GM23338 (cell line): ENCODE data around the gene PTPRR. TPM values are rescaled to one million over a fixed set of nuclear protein-coding genes. Genes with fewer than 3 reads are reported as not detected.
A peak's percentile ranks its signal among the peaks of the same experiment; 100 is the strongest.

Experiments used
- ATAC-seq: fragments of 200-7000 bp; cut with Tn5 transposase; 3 replicates; pipeline ENCODE4 v1.9.1; 2020
- DNase-seq: peaks from one replicate; pipeline ENCODE4 v3.0.0-alpha.2; 2015; ENCODE audit warnings: low spot score
- H2AFZ ChIP-seq: fragments of 200-600 bp; sonication (generic); 2 replicates; pipeline ENCODE4 v1.8.0; 2016; ENCODE audit warnings: antibody characterized with exemption, mild to moderate bottlenecking, moderate library complexity
- H3F3A ChIP-seq: fragments of 200-600 bp; sonication (generic); replicated peaks from 2 replicates; pipeline ENCODE4 v1.8.0; 2017; ENCODE audit warnings: antibody characterized with exemption, mixed run types, low read depth
- H3K27ac ChIP-seq: fragments of 200-600 bp; sonication (generic); 2 replicates; pipeline ENCODE4 v1.6.1; 2016; ENCODE audit warnings: low read depth
- H3K27me3 ChIP-seq: fragments of 200-600 bp; sonication (generic); 2 replicates; pipeline ENCODE4 v1.8.0; 2016; ENCODE audit warnings: mild to moderate bottlenecking, mixed run types, moderate library complexity; ENCODE audit not compliant: insufficient read depth
- H3K36me3 ChIP-seq: fragments of 200-600 bp; sonication (generic); 2 replicates; pipeline ENCODE4 v1.8.0; 2016; ENCODE audit warnings: mild to moderate bottlenecking; ENCODE audit not compliant: insufficient read depth
- H3K4me1 ChIP-seq: fragments of 200-600 bp; sonication (generic); 2 replicates; pipeline ENCODE4 v1.8.0; 2016; ENCODE audit warnings: mild to moderate bottlenecking, moderate library complexity; ENCODE audit not compliant: insufficient read depth
- H3K4me2 ChIP-seq: fragments of 200-600 bp; sonication (generic); 2 replicates; pipeline ENCODE4 v1.7.1; 2017; ENCODE audit warnings: mixed run types
- H3K4me3 ChIP-seq: fragments of 200-600 bp; sonication (generic); 2 replicates; pipeline ENCODE4 v1.6.1; 2016; ENCODE audit warnings: mixed run types
- H3K79me2 ChIP-seq: fragments of 200-600 bp; sonication (generic); replicated peaks from 2 replicates; pipeline ENCODE4 v1.8.0; 2017; ENCODE audit warnings: mild to moderate bottlenecking; ENCODE audit not compliant: insufficient read depth
- H3K9me2 ChIP-seq: fragments of 200-600 bp; sonication (generic); 2 replicates; pipeline ENCODE4 v1.8.0; 2017; ENCODE audit not compliant: insufficient read depth
- H4K20me1 ChIP-seq: fragments of 200-600 bp; sonication (generic); replicated peaks from 2 replicates; pipeline ENCODE4 v1.8.0; 2017; ENCODE audit warnings: mild to moderate bottlenecking; ENCODE audit not compliant: insufficient read depth
- H3K27ac Mint-ChIP-seq: 2 replicates; pipeline ENCODE4 v1.8.0; 2020; ENCODE audit warnings: inconsistent platforms, mild to moderate bottlenecking, moderate library complexity, mixed read lengths
- H3K27me3 Mint-ChIP-seq: 3 replicates; pipeline ENCODE4 v1.8.0; 2022; ENCODE audit warnings: low read depth, mild to moderate bottlenecking, moderate library complexity, mixed read lengths, inconsistent platforms; ENCODE audit not compliant: insufficient read depth, poor library complexity
- H3K36me3 Mint-ChIP-seq: 3 replicates; pipeline ENCODE4 v1.8.0; 2021; ENCODE audit warnings: low read depth, mild to moderate bottlenecking, inconsistent platforms, moderate library complexity, mixed read lengths
- H3K4me1 Mint-ChIP-seq: 3 replicates; pipeline ENCODE4 v1.8.0; 2020; ENCODE audit warnings: mild to moderate bottlenecking, inconsistent platforms, mixed read lengths
- H3K4me3 Mint-ChIP-seq: 3 replicates; pipeline ENCODE4 v1.8.0; 2021; ENCODE audit warnings: moderate library complexity, mild to moderate bottlenecking, inconsistent platforms, mixed read lengths
- H3K9me3 Mint-ChIP-seq: 3 replicates; pipeline ENCODE4 v1.8.0; 2020; ENCODE audit warnings: moderate library complexity, mild to moderate bottlenecking, inconsistent platforms, mixed read lengths
- CREB1 ChIP-seq: fragments of 250-450 bp; sonication (Bioruptor Pico); IDR thresholded peaks from 2 replicates; pipeline ENCODE4 v1.5.0; 2020; ENCODE audit warnings: low read depth, mild to moderate bottlenecking, moderate library complexity
- EZH2 ChIP-seq: fragments of 200-600 bp; sonication (generic); IDR thresholded peaks from one replicate; pipeline ENCODE4 v1.8.0; 2017; ENCODE audit warnings: antibody characterized with exemption, mild to moderate bottlenecking, low read depth; ENCODE audit not compliant: unreplicated experiment
- EZH2phosphoT487 ChIP-seq: fragments of 200-600 bp; sonication (generic); IDR thresholded peaks from one replicate; pipeline ENCODE4 v1.8.1; 2018; ENCODE audit warnings: antibody characterized with exemption; ENCODE audit not compliant: unreplicated experiment
- JUNB ChIP-seq: IDR thresholded peaks from one replicate; pipeline ENCODE4 v1.6.1; 2016; ENCODE audit warnings: antibody characterized with exemption; ENCODE audit not compliant: unreplicated experiment
- NANOG ChIP-seq: IDR thresholded peaks from 2 replicates; pipeline ENCODE4 v1.6.1; 2016; ENCODE audit warnings: antibody characterized with exemption, borderline replicate concordance
- POLR2AphosphoS5 ChIP-seq: IDR thresholded peaks from 2 replicates; pipeline ENCODE4 v1.6.1; 2016; ENCODE audit warnings: antibody characterized with exemption, low read depth
- STAT1 ChIP-seq: IDR thresholded peaks from one replicate; pipeline ENCODE4 v1.6.1; 2016; ENCODE audit warnings: antibody characterized with exemption; ENCODE audit not compliant: unreplicated experiment
- ZNF114 ChIP-seq: fragments of 250-450 bp; sonication (Bioruptor Pico); IDR thresholded peaks from 2 replicates; pipeline ENCODE4 v1.5.0; 2020; ENCODE audit warnings: mild to moderate bottlenecking, moderate library complexity
- ZNF331 ChIP-seq: fragments of 250-450 bp; sonication (Bioruptor Pico); IDR thresholded peaks from 2 replicates; pipeline ENCODE4 v1.5.0; 2020; ENCODE audit warnings: low read depth, mild to moderate bottlenecking, moderate library complexity
- polyA plus RNA-seq: library from polyadenylated mRNA; unstranded; fragments of >200 nt; fragmentation: Nextera tagmentation; extraction: Ambion mirVana; gene quantifications from 2 replicates; pipeline ENCODE4 v1.2.1, GENCODE V29; 2016
- total RNA-seq: library from RNA; depleted of rRNA; stranded (reverse); fragments of >200 nt; shearing (Covaris generic); gene quantifications from 2 replicates; pipeline ENCODE4 v1.2.3, GENCODE V29; 2014
- TF ChIP-seq, protein P1 (sequence below): IDR thresholded peaks from one replicate; pipeline ENCODE4 v1.6.1; 2018; ENCODE audit warnings: antibody characterized with exemption; ENCODE audit not compliant: unreplicated experiment
- TF ChIP-seq, protein P2 (sequence below): IDR thresholded peaks from 2 replicates; pipeline ENCODE4 v1.6.1; 2016; ENCODE audit warnings: antibody characterized with exemption
- TF ChIP-seq, protein P3 (sequence below), 2 experiments: fragments of 200-600 bp in 1 of 2; sonication (generic) in 1 of 2; conservative IDR thresholded peaks; 2 replicates each; pipeline versions ENCODE4 v1.5.1 to v1.6.1; 2016 to 2017; ENCODE audit warnings: antibody characterized with exemption in 2 of 2, low read depth in 2 of 2, mild to moderate bottlenecking in 2 of 2, moderate library complexity in 1 of 2

PTPRR gene
- total and polyA plus RNA-seq, 2 experiments from 2014 or later, result 0.26 to 0.76 TPM

DNA sequence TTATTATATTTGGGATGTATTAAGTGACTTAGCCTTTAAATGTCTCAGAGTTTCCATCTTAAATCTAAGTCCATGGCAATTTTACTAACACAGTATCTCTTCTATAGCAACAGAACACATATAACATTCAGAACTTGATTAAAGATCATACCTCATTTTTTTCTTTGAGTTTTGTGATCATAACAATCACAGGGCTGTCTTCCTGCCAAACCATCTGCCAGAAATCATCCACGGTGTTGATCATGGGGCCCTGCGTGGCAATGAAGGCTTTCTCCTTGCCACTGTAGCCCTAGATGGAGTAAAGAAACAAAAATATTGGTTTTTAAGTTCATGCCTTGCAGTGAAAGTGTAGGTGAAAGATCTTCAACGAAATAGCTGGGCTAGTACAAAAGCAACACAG is 236.6 kb downstream of the PTPRR start:
- Histone ChIP-seq H3K4me3 (no peak overlapping the region), H3K4me1 (peaks cover 5% of the 10 kb centered on the region), H2AFZ (peak overlapping the region; percentile 21; the same call in 1 of the 2 replicates), H3K79me2 (no peaks in the 10 kb centered on the region), H3K4me2 (no peak overlapping the region), H3K27ac (no peak overlapping the region), H3K27me3 (no peaks in the 10 kb centered on the region), H3K9me2 (peaks cover 3% of the 10 kb centered on the region; the same call in 1 of the 2 replicates), H3F3A (no peaks in the 10 kb centered on the region), H4K20me1 (no peaks in the 10 kb centered on the region), H3K36me3 (no peaks in the 10 kb centered on the region)
- no peaks in the 10 kb centered on the region for H3K27me3 Mint-ChIP-seq
- TF ChIP-seq ZNF114 (no peak), STAT1 (no peak), EZH2 (no peak), EZH2phosphoT487 (no peak), POLR2AphosphoS5 (no peak), CREB1 (no peak), JUNB (no peak)
- TF ChIP-seq, protein P1, sequence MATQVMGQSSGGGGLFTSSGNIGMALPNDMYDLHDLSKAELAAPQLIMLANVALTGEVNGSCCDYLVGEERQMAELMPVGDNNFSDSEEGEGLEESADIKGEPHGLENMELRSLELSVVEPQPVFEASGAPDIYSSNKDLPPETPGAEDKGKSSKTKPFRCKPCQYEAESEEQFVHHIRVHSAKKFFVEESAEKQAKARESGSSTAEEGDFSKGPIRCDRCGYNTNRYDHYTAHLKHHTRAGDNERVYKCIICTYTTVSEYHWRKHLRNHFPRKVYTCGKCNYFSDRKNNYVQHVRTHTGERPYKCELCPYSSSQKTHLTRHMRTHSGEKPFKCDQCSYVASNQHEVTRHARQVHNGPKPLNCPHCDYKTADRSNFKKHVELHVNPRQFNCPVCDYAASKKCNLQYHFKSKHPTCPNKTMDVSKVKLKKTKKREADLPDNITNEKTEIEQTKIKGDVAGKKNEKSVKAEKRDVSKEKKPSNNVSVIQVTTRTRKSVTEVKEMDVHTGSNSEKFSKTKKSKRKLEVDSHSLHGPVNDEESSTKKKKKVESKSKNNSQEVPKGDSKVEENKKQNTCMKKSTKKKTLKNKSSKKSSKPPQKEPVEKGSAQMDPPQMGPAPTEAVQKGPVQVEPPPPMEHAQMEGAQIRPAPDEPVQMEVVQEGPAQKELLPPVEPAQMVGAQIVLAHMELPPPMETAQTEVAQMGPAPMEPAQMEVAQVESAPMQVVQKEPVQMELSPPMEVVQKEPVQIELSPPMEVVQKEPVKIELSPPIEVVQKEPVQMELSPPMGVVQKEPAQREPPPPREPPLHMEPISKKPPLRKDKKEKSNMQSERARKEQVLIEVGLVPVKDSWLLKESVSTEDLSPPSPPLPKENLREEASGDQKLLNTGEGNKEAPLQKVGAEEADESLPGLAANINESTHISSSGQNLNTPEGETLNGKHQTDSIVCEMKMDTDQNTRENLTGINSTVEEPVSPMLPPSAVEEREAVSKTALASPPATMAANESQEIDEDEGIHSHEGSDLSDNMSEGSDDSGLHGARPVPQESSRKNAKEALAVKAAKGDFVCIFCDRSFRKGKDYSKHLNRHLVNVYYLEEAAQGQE, result no peak
- H3K36me3 Mint-ChIP-seq, result no peaks in the 10 kb centered on the region
- H3K9me3 Mint-ChIP-seq, result no peaks in the 10 kb centered on the region
- H3K4me1 Mint-ChIP-seq, result peaks cover 12% of the 10 kb centered on the region; the same call in 2 of the 3 replicates
- H3K27ac Mint-ChIP-seq, result no peak overlapping the region
- ATAC-seq, result no peak
- no peak overlapping the region for H3K4me3 Mint-ChIP-seq
- DNase-seq, result no peak

DNA sequence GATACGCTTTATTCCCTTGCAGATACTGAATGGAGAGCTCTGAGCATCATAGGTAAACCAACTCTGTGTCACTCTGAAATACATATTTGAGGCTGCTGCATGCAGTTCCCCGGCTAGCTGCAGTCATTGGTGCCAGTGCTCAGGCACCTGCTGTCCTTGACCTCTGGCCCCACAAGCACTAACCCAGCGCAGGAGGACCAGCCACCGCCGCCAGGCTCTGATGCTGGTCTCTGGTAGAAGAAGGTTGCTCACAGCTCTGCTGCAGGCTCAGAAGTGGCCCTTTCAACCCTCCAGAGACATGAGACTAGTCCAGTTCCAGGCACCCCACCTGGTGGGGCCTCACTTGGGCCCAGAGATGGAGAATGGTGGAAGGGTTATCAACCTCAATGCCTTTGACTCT is 248.8 kb downstream of the PTPRR start:
- ATAC-seq (no peak), DNase-seq (no peak)
- H3K27ac Mint-ChIP-seq, result no peak overlapping the region
- Histone ChIP-seq H3K79me2 (no peaks in the 10 kb centered on the region), H3K4me2 (no peak overlapping the region), H3K27me3 (no peaks in the 10 kb centered on the region), H3K4me3 (no peak overlapping the region), H2AFZ (no peak overlapping the region), H3K27ac (no peak overlapping the region), H3K9me2 (peaks cover 10% of the 10 kb centered on the region), H3K4me1 (no peaks in the 10 kb centered on the region), H4K20me1 (no peaks in the 10 kb centered on the region), H3K36me3 (no peaks in the 10 kb centered on the region), H3F3A (no peaks in the 10 kb centered on the region)
- H3K4me3 Mint-ChIP-seq, result no peak overlapping the region
- H3K27me3 Mint-ChIP-seq, result no peaks in the 10 kb centered on the region
- no peaks in the 10 kb centered on the region for H3K4me1 Mint-ChIP-seq
- H3K9me3 Mint-ChIP-seq, result no peaks in the 10 kb centered on the region
- H3K36me3 Mint-ChIP-seq, result no peaks in the 10 kb centered on the region
- TF ChIP-seq, protein P2, sequence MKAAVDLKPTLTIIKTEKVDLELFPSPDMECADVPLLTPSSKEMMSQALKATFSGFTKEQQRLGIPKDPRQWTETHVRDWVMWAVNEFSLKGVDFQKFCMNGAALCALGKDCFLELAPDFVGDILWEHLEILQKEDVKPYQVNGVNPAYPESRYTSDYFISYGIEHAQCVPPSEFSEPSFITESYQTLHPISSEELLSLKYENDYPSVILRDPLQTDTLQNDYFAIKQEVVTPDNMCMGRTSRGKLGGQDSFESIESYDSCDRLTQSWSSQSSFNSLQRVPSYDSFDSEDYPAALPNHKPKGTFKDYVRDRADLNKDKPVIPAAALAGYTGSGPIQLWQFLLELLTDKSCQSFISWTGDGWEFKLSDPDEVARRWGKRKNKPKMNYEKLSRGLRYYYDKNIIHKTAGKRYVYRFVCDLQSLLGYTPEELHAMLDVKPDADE, result no peak
- no peak for TF ChIP-seq ZNF331 (CRISPR knock-in tag)
- TF ChIP-seq STAT1, result no peak
- no peak for TF ChIP-seq POLR2AphosphoS5
- TF ChIP-seq CREB1, result no peak
- TF ChIP-seq JUNB, result no peak
- TF ChIP-seq NANOG, result no peak
- TF ChIP-seq, protein P1, result no peak
- TF ChIP-seq EZH2, result no peak
- TF ChIP-seq, protein P3, sequence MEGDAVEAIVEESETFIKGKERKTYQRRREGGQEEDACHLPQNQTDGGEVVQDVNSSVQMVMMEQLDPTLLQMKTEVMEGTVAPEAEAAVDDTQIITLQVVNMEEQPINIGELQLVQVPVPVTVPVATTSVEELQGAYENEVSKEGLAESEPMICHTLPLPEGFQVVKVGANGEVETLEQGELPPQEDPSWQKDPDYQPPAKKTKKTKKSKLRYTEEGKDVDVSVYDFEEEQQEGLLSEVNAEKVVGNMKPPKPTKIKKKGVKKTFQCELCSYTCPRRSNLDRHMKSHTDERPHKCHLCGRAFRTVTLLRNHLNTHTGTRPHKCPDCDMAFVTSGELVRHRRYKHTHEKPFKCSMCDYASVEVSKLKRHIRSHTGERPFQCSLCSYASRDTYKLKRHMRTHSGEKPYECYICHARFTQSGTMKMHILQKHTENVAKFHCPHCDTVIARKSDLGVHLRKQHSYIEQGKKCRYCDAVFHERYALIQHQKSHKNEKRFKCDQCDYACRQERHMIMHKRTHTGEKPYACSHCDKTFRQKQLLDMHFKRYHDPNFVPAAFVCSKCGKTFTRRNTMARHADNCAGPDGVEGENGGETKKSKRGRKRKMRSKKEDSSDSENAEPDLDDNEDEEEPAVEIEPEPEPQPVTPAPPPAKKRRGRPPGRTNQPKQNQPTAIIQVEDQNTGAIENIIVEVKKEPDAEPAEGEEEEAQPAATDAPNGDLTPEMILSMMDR (conservative IDR thresholded peaks at IDR 0.05; ENCODE audit: low read depth in 2 of 2), result no peak
- TF ChIP-seq ZNF114, result no peak
